ENCODE data around the gene TBC1D9.

- TF ChIP-seq POLR2AphosphoS5 (IDR thresholded peaks at IDR 0.05; ENCODE audit: low read depth, low read length) (no peak), FOXJ3 (CRISPR knock-in tag; IDR thresholded peaks at IDR 0.05) (no peak), EZH2phosphoT487 (IDR thresholded peaks at IDR 0.05; ENCODE audit: borderline replicate concordance, low read depth) (no peak), CTCF (IDR thresholded peaks at IDR 0.05) (no peak), TCF12 (IDR thresholded peaks at IDR 0.05) (no peak), EP300 (IDR thresholded peaks at IDR 0.05; ENCODE audit: borderline replicate concordance in 1 of 2, low read depth in 1 of 2, low read length in 1 of 2) (no peak), GATA2 (CRISPR knock-in tag; IDR thresholded peaks at IDR 0.05) (no peak), NRF1 (IDR thresholded peaks at IDR 0.05; ENCODE audit: low read depth, low read length) (no peak), TAF1 (IDR thresholded peaks at IDR 0.05; ENCODE audit: borderline replicate concordance, low read depth, low read length) (no peak), RFX5 (IDR thresholded peaks at IDR 0.05; ENCODE audit: low read length) (no peak)
Measured at GRCh38 chr4:140729344-140730049, 26.7 kb downstream of the TBC1D9 start.

All from SK-N-SH (cell line).